Activated CD8-positive, alpha-beta memory T cell treated with anti-CD3 and anti-CD28 coated beads for 24 hours (primary cell): ENCODE data around the gene BRF1.
A peak's percentile ranks its signal among the peaks of the same experiment; 100 is the strongest.
"Not testable (repeated sequence)": the region's sequence is repeated elsewhere in the genome, so short reads cannot be mapped to it uniquely, and the experiment has no call there.

Experiments
- DNase-seq: peaks from one replicate; pipeline ENCODE4 v3.0.0-alpha.2; 2020

BRF1 gene

DNA sequence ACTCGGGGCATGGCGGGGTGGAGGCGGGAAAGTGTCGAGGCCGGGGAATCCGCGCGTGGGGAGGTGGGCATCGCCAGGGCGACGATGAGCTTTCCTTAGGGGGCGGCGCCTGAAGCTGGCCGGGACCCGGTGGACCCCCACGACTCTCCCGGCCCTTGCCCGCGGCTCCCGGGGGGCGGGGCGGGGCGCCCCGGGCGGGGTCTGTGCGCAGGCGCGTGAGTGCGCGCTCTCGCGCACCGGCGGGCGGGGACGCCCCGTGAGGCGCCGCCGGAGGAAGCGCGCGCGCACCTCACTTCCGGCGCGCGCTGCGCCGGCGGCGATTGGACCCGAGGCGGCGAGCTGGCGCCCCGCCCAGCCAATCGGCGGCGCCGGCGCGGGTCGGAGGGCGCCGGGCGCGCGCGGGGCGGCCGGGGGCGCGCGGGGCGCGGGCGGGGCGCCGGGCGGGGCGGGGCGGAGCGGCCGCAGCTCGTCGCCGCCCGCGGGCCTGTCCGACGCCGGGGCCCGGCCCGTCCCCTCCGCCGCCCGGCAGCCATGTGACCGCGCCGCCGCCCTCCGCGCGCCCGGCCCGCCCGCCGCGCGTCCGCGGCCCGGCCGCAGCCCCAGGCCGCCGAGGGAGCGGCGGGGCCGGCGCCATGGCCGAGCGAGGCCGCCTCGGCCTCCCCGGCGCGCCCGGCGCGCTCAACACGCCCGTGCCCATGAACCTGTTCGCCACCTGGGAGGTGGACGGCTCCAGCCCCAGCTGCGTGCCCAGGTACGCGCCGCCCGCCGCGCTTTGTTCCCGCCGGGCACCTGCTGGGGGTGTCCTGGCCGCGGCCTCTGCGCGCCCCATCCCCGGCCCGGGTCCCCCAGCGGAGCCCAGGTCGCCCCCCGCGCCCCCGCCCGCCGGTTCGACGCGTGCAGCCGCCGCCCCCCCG is 13.7 kb upstream of the BRF1 start, which contains the start of gene PACS2:
Gene PACS2 (plus strand): TSS at position 462 of the 914 bp plus-strand sequence. CDS start 171 bp downstream, at position 633.
- peak; percentile 88 for DNase-seq

DNA sequence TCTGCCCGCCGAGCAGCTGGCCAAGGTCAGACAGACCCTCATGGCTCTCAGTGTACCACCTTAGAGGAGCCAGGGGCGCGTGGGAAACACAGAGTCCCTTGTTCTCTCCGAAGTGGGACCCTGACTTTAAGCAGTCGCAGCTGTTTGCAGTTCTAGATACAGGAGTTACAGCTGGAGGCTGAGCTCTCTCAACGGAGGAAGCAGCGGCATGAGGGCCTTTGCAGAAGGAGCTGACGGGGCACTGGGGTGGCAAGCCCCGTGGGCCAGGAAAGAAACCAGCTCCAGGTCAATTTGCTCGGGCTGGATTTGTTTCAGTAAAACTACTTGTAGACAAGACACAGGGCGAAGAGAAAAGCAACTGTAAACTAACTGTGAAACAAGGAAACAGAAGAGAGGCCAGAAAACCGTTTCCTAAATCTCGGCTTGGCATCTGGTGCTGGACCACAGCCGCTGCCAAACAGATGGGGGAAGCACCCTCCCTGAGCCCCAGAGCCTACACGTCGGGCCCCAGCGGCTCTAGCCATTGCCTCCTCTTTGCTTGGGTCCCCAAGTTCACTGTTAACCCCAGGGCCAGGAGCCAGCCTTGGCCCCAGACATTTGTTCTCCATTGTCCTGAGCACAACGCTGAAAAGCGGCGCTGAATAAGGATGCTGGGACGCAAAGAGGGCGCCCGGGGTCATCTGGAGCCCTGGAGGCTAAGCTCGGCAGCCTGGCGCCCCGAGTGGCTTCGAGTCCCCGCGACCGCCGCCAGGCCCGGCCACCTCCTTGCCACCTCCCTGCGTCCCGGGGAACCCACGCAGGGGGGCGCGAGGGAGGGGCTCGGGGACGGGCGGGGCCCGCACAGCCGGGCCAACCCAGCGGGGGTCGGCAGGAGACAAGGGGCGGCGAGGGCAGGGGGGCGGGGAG is 12.8 kb upstream of the BRF1 start:
- no peak for DNase-seq

DNA sequence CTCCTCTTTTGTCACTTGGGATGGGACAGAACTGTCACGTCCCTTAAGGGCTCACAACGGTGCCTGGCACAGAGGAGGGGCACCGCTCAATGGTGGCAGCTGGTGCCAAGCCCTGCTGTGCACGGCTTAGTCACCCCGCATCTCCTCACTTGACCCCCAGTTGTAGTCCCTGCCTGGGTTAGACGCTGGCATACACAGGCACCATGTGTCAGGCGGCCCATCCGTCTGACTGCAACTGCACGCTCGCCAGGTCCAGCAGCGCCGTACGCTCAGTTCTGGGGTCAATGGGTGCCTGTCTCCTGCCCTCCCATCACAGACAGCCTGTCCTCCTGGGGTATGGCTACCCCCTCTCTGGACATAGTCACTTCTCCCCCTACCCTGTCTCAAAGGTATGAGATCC is 12.2 kb upstream of the BRF1 start:
- no peak for DNase-seq

DNA sequence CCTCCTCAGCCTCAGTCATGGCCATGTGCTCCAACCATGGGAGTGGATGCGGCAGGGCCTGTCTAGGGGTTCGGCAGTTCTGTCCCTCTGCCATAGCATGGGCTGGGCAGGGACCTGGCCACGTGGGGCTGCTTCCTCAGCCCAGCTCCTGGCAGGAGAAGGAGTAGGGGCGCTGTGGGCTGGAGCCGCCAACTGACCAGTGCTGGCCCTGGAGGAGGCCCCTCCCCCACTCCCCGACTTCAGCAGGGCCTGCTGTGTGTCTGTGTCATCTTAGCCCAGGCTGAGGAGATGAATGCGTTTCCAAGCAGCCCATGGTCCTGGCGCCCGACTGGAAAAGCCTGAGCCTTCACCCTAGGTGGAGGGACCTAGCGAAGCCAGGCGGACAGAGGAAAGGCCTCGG is 11.0 kb upstream of the BRF1 start:
- DNase-seq, result no peak

DNA sequence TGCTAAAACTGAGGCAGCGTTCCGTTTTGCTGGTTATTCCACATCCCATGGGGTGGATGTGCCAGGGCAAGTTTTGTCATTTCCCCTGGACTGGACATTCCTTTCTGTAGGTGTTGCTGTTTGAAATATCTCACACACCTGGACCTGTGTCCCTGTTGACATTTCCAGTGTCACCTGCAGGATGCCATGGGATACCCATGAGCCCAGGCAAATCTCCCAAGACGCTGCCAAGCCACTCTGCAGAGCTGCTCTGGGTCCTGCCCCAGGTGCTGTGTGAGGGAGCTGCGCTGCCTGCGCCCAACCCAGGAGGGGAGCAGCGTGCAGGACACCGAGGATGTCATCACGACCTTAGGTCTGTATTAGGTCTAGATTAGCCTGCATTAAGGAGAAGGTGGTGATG is 8.6 kb upstream of the BRF1 start:
- no peak for DNase-seq

DNA sequence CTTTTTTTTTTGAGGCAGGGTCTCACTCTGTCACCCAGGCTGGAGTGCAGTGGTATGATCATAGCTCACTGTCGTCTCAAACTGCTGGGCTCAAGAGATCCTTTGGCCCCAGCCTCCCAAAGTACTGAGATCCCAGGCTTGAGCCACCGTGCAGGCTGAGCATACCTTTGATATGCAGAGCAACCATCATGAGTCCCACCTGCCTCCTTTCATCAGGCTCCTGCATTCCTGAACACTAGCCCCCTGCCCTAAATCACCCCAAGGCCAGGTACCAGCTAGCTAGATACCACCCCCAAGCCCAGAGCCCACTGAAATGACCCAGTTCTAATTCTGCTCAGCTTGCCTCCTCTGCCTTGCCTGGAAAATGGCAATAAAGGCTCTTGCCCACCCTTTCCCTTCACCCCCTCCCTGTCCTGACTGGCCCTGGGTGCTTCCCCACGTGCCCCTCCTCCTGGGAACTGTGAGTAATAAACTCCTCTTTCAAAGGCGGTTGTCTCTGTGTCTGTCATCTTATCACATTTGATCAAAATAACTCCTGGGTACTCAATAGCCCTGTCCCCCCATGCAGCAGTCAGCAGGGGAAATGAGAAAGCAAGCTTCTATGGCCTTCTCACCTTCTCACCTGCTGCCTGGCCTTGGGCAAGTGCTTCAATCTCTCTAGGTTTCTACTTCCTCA is 6.4 kb upstream of the BRF1 start:
- no peak for DNase-seq

DNA sequence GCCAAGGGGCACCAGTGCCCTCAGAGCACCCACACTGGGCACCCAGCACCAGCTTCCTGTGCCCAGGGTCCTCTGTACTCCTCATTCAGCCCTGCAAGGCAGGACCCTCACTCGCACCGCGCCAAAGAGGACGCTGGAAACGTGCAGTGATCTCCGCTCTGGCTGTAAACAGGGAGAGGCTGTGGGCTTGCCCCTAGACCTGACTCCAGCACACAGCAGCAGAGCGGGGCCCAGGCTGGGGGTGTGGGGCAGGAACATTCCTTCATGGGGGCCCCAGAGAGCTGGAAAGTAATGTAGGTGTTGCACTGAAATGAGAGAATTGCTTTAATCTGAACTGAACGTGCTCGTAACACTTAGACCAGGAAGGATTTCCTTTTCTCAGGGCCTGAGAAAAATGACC is 5.0 kb upstream of the BRF1 start:
- DNase-seq, result no peak

DNA sequence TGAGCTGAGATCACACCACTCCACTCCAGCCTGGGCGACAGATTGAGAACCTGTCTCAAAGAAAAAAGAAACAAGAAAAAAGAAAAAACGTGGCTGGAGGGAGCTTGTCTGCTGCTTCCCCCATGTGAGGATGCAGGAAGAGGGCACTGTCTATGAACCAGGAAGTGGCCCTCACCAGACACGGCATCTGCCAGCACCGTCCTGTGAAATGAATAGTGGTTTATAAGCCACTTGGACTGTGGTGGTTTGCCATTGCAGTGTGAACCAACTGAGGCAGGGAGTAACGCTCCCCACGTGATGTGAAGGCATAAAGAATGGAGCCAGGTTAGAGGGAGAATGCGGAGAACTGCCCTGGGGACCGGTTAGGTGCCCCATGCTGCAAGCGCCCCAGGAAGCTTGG is 4.5 kb upstream of the BRF1 start:
- DNase-seq, result no peak

DNA sequence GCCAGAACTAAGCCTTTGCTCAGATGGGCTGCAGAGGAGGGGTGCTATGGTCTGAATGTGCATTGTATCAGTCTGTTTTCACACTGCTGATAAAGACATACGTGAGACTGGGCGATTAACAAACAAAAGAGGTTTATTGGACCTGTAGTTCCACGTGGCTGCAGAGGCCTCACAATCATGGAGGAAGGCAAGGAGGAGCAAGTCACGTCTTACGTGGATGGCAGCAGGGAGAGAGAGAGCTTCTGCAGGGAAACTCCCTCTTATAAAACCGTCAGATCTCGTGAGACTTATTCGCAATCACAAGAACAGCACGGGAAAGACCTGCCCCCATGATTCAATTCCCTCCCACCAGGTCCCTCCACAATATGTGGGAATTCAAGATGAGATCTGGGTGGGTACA is 3.8 kb upstream of the BRF1 start:
- no peak for DNase-seq

DNA sequence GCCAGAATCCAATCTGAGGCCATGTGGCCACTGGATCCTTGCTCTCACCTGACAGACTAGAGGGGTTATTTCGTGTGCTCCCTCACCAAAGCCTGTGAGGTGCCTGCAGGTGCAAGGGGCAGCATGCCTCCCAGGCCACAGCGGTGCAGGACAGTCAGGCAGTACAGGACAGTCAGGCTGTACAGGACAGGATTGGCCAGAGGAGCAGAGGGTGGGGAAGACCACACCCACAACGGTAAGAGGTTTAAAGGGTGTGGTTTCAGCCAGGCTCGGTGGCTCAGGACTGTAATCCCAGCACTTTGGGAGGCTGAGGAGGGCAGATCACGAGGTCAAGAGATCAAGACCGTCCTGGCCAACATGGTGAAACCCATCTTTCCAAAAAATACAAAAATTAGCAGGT is 3.1 kb upstream of the BRF1 start:
- DNase-seq, result no peak

DNA sequence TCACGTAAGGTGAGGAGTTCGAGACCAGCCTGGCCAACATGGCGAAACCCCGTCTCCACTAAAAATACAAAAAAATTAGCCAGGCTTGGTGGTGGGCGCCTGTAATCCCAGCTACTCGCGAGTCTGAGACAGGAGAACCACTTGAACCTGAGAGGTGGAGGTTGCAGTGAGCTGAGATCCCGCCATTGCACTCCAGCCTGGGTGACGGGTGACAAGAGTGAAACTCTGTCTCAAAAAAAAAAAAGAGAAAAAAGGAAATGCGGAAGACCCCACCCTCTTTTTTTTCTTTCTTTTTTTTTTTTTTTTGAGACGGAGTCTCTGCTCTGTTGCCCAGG is 1.1 kb upstream of the BRF1 start:
- not testable (repeated sequence) for DNase-seq

DNA sequence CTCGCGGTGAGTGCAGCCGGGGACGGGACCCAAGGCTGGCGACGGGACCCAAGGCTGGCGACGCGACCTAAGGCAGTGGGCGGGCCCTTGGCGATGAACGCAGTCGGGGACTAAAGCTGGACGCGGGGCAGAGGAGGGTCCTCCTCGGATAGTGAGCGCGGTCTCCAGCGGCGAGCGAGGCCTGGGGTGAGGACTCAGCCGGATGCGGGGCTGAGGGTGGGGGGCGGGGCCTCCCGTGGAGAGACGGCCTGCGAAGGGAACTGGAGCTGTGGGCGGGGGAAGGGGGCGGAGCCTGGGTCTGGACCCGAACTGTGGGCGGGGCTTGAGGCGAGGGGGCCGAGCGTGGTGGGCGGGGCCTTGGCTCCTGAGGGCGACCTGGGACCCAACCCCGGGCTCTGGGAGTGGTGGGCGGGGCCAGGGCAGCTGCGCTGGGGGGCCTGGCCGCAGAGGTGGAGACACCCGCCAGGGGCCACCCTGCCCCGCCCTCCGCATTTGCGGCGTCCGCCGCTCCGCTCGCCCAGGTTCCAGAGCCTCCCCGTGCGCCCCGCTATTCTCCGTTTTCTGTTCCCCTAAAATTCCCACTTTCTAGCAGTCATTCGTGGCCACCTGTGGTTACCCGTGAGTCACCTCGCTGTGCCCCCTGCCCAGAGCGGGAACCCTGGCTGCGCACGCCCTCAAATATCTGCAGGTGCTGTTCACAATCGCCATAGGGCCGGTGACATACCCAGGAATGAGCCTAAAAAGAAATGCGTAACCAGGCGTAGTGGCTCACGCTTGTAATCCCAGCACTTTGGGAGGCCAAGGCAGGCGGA is 508 bp upstream of the BRF1 start:
- DNase-seq, result peak; percentile 100

DNA sequence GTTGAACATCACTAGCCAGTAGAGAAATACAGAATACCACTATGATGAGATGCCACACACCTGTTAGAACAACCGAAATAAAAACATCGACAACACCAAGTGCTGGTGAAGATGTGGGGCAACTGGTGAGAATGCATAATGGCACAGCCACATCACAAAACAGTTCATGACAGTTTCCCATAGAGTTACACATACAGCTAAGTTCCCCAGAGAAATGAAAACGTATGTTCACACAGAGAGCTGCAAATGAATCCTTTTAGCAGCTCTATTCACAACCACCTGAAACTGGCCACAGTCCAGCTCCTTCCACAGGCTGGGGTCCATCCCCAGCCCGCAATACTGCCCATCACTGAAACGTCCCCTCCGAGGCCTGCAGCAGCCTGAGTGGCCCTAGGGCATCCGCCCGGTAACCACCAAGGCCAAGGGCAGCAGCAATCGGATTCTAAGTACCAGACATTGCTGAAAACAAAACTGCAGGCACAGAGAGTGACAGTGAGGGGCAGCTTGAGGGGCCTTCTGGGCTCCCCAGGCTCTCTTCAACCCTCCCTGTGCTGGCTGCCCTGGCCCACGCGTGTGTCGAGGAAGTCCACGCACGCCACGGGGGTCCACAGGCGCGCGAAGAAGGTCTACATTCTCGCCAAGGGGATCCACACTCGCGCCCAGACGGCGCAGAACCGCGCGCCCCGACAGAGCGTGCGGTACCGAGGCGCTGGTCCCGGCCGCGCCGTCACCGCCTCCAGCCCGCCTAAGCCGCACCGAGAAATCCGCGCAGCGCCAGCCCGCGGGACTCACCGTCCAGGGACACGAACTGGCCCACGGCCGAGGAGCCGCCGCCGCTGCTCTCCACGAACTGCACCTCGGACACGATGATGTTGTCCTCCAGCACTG is 903 bp downstream of the BRF1 start:
- DNase-seq, result no peak

DNA sequence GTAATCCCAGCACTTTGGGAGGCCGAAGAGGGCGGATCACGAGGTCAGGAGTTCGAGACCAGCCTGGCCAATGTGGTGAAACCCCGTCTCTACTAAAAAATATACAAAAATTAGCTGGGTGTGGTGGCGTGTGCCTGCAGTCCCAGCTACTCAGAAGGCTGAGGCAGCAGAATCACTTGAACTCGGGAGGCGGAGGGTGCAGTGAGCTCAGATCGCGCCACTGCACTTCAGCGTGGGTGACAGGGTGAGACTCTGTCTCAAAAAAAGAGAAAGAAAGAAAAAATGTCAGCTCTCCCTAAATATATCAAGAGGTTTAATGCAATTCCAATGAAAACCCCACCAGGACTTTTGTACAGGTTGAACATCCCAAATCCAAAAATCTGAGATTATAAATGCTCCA is 3.5 kb downstream of the BRF1 start:
- DNase-seq, result not testable (repeated sequence)

DNA sequence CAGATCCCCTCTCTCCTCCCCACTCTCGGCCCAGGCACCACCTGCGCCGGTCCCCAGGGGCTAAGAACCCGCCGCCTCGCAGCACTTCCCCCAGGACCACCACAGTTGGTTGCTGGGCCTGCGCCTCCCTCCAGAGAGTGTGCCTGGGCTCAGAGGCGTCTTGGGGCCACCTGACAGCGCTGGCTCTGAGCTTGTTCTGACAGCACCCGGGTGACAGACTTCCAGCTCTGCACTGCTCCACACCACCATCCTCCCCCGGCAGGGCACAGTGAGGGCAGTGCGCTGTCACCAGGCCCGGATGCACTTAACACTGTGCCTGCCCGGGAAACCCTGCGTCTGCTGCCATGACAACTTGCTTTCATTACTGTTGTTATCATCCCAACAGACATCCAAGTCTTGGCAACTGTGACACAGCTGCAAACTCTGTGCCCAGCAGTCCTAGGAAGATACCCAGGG is 6.6 kb downstream of the BRF1 start:
- peak; percentile 71 for DNase-seq

DNA sequence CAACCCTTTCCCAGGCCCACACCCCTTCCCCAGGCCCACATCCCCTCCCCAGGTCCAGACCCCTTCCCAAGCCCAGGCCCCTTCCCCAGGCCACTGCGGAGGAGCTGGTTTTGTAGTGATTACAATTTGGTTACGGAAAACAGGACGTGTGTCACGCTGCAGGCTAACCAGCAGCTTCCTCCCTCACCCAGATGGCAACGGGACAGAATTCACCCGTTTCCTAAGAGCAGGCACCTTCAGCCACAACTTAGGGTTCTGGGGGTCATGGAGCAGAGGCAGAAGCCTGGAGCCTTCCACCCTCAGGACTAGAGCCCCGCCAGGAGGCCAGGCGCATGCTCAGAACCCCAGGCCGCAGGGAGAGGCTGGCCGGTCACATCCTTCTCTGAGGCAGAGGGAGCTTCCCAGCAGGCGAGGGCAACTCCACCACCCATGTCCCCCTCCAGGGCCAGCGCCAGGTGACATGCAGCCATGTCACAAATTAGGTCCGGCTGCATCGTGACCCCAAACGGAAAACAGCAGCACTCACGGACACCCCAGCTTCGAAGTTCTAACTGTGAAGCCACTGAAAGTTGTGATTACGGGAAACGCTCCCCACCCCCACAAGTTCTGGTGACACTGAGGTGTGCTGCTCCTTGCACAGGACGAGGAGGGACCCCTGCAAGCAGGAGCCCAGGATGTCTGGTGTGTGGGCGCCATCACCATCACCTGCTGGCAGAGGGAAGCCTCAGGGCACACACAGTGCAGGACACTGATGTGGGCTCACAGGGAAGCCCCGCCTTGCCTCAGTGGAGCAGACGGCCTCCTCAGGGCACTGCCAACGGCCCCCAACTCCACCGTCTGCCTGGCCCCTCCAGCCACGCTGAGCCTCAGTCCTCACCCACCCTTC is 7.7 kb downstream of the BRF1 start:
- peak; percentile 79 for DNase-seq

DNA sequence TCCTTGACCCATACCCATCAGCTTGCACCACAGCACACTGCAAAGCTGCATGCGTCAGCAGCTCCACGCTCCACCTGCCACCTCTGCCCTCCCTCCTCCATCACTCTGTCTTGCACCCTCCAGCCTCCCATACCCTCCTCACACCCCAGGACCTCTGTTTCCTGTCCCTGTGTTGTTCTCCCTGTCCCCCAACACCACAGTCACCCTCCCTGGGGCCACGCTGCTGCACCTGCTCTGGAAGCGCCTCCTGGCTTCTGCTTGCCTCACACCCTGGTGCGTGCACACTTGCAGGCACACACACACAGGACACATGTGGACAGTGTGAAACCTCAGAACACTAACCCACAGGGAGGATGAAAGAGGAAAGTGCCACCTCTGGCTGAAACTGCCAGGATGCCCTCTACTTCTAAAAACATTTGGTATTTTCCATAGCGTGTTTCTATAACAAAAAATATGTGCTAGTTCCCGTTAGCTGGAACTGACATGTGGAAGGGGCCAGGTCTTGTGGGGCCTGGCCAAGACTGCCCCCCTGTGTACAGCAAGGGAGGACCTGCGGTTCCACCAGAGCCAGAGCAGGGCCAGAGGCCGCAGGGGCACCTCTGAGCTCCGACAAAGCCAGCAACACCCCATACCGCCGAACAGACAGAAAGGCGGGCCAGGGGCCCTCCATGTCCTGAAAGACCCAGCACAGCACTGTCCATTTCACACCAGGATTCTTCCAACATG is 10.0 kb downstream of the BRF1 start:
- DNase-seq, result no peak

DNA sequence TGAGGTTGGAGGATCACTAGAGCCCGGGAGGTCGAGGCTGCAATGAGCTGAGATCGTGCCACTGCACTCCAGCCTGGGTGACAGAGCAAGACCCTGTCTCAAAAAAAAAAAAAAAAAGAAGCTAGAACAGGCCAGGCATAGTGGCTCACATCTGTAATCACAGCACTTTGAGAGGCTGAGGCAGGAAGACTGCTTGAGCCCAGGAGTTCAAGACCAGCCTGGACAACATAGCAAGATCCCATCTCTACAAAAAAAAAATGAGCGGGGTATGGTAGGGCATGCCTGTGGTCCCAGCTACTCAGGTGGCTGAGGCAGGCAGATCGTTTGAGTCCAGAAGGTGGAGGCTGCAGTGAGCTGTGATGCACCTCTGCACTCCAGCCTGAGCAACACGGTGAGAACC is 11.9 kb downstream of the BRF1 start:
- not testable (repeated sequence) for DNase-seq
